GM21423 (cell line): ENCODE measurements around the gene RNF208.
A peak's percentile ranks its signal among the peaks of the same experiment; 100 is the strongest.

ENCODE experiments used
- ATAC-seq: cut with Tn5 transposase; IDR thresholded peaks from one replicate; pipeline ENCODE4 v1.9.1; 2021; ENCODE audit warnings: mild to moderate bottlenecking, moderate library complexity; ENCODE audit not compliant: unreplicated experiment

Gene RNF208

DNA sequence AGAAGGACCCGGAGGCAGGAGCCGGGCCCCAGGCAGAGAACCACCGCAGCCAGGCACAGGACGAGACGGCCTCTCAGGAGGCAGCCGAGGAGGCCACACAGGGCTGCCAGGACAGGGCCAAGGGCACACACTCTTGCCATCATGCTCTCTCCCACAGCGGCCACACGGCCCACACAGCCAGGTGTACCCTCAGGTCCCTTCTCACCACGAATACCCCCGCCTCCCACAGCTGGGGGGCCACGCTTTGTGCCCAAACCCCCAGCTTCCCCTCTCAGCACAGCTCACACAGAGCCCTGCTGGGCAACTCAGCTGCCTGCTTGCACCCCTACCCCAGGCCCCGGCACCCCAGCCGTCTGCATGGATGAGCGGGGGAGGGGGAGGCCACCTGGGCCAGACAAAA, 28.3 kb downstream of the RNF208 start:
- ATAC-seq, result no peak

DNA sequence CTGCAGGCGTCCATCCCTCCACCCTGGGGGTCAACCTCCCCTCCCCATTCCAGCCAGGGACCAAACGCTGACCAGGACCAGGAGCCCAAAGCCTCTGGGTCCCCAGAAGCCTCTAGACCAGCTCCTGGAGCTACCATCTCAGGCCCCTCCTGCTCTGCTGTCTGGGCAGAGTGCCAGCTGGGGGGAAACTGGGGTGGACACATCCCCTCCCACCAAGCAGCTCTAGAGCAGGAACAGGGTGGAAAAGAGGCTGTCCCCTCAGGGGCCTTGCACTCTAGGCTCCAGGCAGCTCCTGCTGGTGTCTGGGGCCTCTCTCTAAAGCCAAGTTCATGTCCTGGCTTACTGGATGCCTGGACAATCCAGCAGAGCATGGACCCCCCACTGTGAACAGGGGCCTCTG, 29.2 kb downstream of the RNF208 start:
- no peak for ATAC-seq

DNA sequence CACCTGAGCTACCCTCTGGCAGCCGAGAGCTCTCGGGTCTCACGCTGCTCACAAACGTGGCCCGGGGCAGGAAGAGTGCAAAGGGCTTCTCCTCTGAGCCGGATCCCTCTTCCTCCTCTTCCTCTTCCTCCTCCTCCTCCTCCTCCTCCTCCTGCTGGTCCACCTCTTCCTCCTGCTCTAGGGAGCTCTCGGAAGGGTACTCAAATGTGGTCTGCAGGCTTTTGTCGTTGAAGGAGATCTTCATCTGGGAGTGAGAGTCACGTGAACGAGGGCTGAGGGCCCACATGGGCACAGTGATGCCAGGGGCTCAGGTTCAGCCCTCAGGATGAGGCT, 29.6 kb downstream of the RNF208 start:
- no peak for ATAC-seq

- ATAC-seq, result no peak
Observed at GRCh38 chr9:137191691-137192447, 30.2 kb downstream of the RNF208 start.

- ATAC-seq, result no peak
Observed at GRCh38 chr9:137191245-137191644, 30.8 kb downstream of the RNF208 start.

GRCh38 chr9:137190315-137190856, 31.7 kb downstream of the RNF208 start:
- no peak for ATAC-seq

- no peak for ATAC-seq
Observed at GRCh38 chr9:137189297-137190295, 32.4 kb downstream of the RNF208 start.

- peak; percentile 80 for ATAC-seq
Observed at GRCh38 chr9:137188490-137189296, 33.3 kb downstream of the RNF208 start, which contains the start of the genes ANAPC2 and SSNA1. ANAPC2 (minus strand) TSS chr9:137188560; CDS start chr9:137188532, 28 bp downstream. SSNA1 (plus strand) TSS chr9:137188676; CDS start chr9:137188727, 51 bp downstream.

DNA sequence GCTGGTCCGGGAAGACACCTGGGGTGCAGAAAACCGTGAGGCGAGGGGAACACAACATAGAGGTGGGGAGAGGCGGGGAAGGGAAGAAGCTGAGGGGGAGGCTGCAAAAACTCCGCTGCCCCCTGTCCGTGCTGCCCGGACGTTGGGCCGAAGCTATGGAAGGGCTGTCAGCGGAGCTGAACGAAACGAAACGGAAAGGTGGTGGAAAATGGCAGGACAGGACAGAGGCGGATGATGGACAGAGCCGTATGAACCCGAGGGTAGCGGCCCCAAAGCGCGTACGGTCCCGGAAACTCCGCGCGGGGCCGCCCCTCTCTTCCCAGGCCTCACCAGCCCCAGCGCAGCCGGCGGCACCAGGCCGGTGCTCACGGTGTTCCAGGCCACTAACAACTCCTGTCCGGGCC, 34.0 kb downstream of the RNF208 start:
- ATAC-seq, result no peak

DNA sequence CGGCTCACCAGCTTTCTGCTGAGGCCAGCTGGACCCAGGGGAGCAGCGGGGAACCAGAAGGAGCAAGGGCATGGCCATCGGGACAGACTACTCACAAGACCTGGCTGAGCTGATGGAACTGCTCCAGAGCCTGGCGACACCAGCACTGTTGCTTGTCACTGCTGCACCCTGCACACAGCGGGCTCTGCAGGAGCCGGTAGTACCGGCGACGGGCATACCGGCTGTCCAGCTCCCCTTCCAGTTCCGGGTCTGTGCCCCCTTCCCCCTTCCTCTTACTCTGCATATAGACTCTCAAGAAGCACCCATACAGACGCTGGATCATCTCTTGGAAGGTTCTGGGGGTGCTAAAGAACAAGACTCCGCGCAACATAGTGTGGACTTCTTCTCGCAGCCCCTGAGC, 34.7 kb downstream of the RNF208 start:
- ATAC-seq, result no peak

DNA sequence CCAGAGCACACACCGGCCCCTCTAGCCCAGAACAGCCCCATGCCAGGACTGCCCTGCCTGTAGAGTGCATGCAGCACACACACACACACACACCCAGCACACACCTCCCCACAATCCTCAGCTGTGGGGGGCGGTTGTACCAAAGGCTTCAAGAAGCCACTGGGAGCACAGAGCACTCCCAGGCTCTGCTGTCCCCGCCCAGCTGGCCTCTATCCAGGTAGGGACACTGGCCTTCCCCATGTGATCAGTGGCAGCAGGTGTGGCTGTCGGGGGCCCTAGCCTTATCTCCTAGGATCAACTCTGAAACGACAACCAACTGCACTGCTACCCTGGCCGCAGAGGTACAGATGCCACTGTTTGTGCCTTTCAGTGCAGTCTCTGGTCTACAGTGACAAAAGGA, 35.7 kb downstream of the RNF208 start:
- no peak for ATAC-seq

- ATAC-seq, result no peak
Observed at GRCh38 chr9:137185921-137186320, 36.1 kb downstream of the RNF208 start.

DNA sequence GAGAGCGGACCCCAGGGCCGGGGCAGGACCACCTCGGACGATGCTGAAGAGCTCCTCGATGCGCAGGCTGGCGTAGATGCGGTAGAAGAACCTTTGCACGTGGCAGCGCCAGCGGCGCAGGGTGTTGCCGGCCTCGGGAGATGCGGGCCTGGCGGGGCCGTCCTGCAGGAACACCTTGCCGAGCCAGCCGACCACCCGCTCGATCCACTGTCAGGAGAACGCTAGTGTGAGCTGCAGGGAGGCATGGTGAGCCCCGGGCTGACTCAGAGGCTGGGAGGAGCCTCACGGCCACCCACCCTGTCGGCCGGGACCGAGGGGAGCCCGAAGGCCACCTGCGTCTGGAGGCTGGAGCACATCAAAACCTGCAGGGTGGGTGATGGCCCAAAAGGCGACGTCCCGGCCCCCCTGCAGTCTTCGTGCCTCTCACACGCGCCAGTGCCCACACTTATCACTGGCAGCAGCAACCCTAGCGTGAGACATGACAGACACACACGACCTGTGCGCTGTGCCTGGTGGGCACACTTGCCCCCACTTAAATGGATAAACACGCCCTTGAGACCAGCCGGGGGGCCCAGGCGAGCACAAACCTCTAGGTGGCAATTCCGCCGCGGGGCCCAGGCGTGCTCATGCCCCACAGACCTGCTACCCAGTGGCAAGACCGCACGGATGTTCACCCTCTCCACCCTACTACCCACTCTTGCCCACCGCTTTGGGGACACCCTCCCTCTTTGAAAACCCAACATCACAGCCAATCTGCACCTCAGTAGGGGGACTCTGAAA, 37.0 kb downstream of the RNF208 start:
- ATAC-seq, result no peak

DNA sequence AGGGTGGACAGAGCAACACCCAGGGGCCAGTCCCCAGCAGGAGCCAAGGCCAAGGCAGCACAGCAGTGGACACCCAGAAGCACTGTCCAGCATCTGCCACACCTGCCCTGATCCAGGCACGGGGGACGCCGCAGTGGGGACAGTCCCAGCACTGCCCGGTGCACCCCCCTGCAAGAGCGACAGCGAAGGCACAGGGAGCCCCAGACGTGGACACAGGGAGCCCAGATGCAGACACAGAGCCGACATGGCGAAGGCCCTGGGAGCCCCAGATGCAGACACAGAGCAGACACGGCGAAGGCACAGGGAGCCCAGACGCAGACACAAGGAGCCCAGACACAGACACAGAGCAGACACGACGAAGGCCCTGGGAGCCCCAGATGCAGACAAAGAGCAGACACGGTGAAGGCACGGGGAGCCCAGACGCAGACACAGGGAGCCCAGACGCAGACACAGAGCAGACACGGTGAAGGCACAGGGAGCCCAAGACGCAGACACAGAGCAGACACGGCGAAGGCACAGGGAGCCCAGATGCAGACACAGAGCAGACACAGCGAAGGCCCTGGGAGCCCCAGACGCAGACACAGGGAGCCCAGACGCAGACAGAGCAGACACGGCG, 38.0 kb downstream of the RNF208 start:
- ATAC-seq, result no peak

- ATAC-seq, result no peak
Observed at GRCh38 chr9:137182836-137183235, 39.2 kb downstream of the RNF208 start.

GRCh38 chr9:137181680-137182079, 40.4 kb downstream of the RNF208 start:
- no peak for ATAC-seq

DNA sequence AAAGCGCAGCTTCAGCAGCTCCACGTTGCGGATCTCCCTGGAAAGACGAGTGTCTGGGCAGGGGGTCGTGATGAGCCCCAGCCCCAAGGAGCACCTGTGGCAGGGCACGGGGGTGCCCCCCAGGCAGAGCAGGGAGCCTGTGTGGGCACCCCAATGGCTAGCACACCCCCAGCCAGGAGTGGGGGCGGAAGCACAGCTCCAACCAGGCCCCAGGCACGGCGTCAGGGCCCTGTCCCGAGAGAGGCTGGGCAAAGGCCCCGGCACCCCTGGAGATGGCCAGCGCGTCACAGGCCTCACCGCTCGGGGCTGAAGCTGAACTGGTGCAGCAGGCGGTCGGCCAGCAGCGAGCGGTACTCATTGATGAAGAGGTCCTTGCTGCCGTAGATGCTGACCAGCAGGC, 41.5 kb downstream of the RNF208 start:
- no peak for ATAC-seq

DNA sequence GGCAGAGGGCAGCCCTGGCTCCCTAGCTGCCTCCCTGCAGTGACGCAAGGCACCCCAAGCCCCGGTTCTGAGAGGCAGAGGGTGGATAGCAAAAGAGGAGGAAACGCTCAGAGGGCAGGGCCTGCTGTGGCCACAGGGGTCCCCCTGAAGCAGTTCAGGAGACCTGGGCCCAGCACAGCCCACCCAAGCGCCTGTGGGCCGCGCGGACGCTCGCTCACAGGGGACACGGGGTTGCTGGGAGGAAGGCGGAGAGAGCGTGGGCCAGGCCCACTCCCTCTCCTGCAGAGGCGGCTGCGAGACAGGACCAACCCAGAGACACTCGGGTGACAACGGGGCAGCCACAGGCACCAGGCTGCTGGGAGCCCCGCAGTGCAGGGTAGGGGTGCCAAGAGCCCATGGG, 42.3 kb downstream of the RNF208 start:
- ATAC-seq, result no peak

DNA sequence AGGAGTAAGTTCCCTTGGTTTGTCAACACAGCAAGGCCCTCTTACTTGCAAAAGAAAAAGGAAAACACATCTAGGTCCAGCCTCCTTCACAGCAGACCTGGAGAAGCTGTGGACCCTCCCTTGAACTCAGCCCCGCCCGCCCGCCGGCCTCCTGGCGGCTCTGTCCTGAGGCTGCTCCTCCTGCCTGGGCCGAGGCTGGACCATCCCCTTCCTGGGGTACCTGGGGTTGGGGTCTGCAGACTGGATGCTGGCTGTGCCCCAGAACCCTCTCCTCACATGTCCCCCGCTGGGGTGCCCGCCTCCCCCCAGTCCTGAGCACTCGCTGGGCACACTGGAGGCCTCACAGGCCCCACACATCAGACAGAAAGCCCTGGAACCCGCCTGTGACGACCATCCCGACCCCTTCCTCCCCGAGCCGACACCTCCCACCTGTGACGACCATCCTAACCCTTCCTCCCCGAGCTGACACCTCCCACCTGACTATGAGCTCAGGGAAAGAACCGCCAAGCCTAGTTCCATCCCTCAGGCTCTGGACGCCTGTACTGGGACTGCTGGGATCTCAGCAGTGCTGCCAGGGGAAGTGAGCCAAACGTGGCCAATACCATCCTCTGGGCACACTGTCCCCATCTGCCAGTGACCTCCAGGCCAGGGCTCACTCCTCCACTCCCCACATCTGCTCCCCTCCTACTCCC, 43.0 kb downstream of the RNF208 start:
- ATAC-seq, result no peak
